T-helper 9 cell (primary cell): ENCODE results near the gene CYBC1.

Source experiments
- DNase-seq: peaks from one replicate; pipeline ENCODE4 v3.0.0-alpha.2; 2020

The CYBC1 gene

GRCh38 chr17:82407255-82407654 lies 43.3 kb downstream of the CYBC1 start:
- no peak for DNase-seq

GRCh38 chr17:82406131-82406671 lies 44.4 kb downstream of the CYBC1 start:
- no peak for DNase-seq

- DNase-seq: no peak
Observed at GRCh38 chr17:82405051-82405450, 45.5 kb downstream of the CYBC1 start.

GRCh38 chr17:82403662-82404660 lies 46.6 kb downstream of the CYBC1 start:
- no peak for DNase-seq

GRCh38 chr17:82402865-82403264 lies 47.7 kb downstream of the CYBC1 start:
- no peak for DNase-seq

GRCh38 chr17:82400830-82401229 lies 49.7 kb downstream of the CYBC1 start:
- DNase-seq: peak; percentile 37

- no peak for DNase-seq
Observed at GRCh38 chr17:82400206-82400605, 50.3 kb downstream of the CYBC1 start.

- no peak for DNase-seq
Observed at GRCh38 chr17:82399601-82400101, 50.9 kb downstream of the CYBC1 start.

GRCh38 chr17:82399041-82399441 lies 51.5 kb downstream of the CYBC1 start:
- DNase-seq: no peak

- no peak for DNase-seq
Observed at GRCh38 chr17:82397449-82398335, 52.9 kb downstream of the CYBC1 start.

GRCh38 chr17:82396601-82397435 lies 53.7 kb downstream of the CYBC1 start:
- DNase-seq: no peak

GRCh38 chr17:82394278-82394677 lies 56.3 kb downstream of the CYBC1 start:
- no peak for DNase-seq

GRCh38 chr17:82392941-82393340 lies 57.6 kb downstream of the CYBC1 start:
- no peak for DNase-seq
